ENCODE data around the gene CSF2. TPM values are rescaled to one million over a fixed set of nuclear protein-coding genes. Genes with fewer than 3 reads are reported as not detected.

The CSF2 gene
- total RNA-seq (2014; rRNA removed; shearing (Covaris generic)) (not detected in 2 replicates), total RNA-seq (2022) (not detected in 2 replicates), Bru-seq, nascent RNA (not detected), BruChase-seq, experiment 1, labeled RNA remaining after a 6-hour chase (not detected), BruChase-seq, experiment 2, labeled RNA remaining after a 2-hour chase (not detected)
- long read RNA-seq = 0 reads

- Histone ChIP-seq H3K4me3 (ENCODE audit: low read depth, low read length, poor library complexity, severe bottlenecking) (no peak within 1 kb of the TSS), H3K9me2 (ENCODE audit: insufficient read depth, low read length) (no peaks in the 10 kb centered on the region), H3K9me3 (ENCODE audit: low read length) (no peaks in the 10 kb centered on the region), H3K4me1 (ENCODE audit: insufficient read depth, low read length, poor library complexity, severe bottlenecking) (no peaks in the 10 kb centered on the region), H3K79me2 (ENCODE audit: insufficient read depth, low read depth, low read length) (no peaks in the 10 kb centered on the region), H3K36me3 (ENCODE audit: insufficient read depth, low read length) (no peaks in the 10 kb centered on the region), H4K20me1 (ENCODE audit: insufficient read depth, low read length) (no peaks in the 10 kb centered on the region), H2AFZ (ENCODE audit: low read length) (no peak within 1 kb of the TSS), H3K27ac (ENCODE audit: low read depth, low read length, poor library complexity, severe bottlenecking) (no peak within 1 kb of the TSS), H3K4me2 (ENCODE audit: low read length) (no peak within 1 kb of the TSS)
- TF ChIP-seq EZH2phosphoT487 (IDR thresholded peaks at IDR 0.05; ENCODE audit: borderline replicate concordance, low read depth, low read length) = no peak
- no peak for TF ChIP-seq CTCF (conservative IDR thresholded peaks at IDR 0.05; ENCODE audit: low read length)
- DNase-seq (ENCODE audit: low spot score) = no peak
- no TSS peak for BruUV-seq (replicated peaks)
- intact Hi-C loops (cut with micrococcal nuclease; ENCODE audit: unreplicated experiment) = no loop called here
- ChIA-PET CTCF (ENCODE audit: unreplicated experiment) (no interaction called here), POLR2A (interaction anchor here (1.6 kb wide), 1 partner anchor 29 kb away, joined by 5 read pairs; no protein-coding TSS in a partner anchor)
Observed at GRCh38 chr5:132073231-132074013, at the start of gene CSF2. Gene CSF2, plus strand, starts transcription at chr5:132073789. Its CDS starts 35 bp downstream, at chr5:132073824.

DNA sequence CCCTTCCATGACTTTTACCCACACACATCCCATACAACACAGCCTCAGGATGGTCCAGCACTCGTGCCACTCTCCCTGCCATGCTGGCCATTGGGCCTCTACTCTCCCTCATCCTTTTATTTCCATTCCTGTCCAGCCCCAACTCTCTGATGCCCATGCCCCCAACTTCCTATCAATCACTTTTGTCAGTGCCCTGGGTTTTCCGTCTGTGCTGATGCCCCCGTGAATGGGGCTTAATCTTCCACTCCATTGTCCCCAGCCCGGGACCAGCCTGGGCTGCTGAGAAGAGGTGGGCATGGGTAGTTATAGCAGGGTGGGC lies 49.5 kb upstream of the CSF2 start:
- H3K9me2 ChIP-seq (ENCODE audit: insufficient read depth, low read length) = no peaks in the 10 kb centered on the region
- TF ChIP-seq EZH2phosphoT487 (IDR thresholded peaks at IDR 0.05; ENCODE audit: borderline replicate concordance, low read depth, low read length) (no peak), CTCF (conservative IDR thresholded peaks at IDR 0.05; ENCODE audit: low read length) (no peak)
- CTCF ChIA-PET (ENCODE audit: unreplicated experiment) = no interaction called here
- no peaks in the 10 kb centered on the region for H3K9me3 ChIP-seq (ENCODE audit: low read length)
- intact Hi-C loops (cut with micrococcal nuclease; ENCODE audit: unreplicated experiment) = no loop called here
- DNase-seq (ENCODE audit: low spot score) = no peak
- no peaks in the 10 kb centered on the region for H3K4me1 ChIP-seq (ENCODE audit: insufficient read depth, low read length, poor library complexity, severe bottlenecking)
- no peak overlapping the region for H2AFZ ChIP-seq (ENCODE audit: low read length)
- POLR2A ChIA-PET = no interaction called here
- BruUV-seq (replicated peaks) = no TSS peak
- no peaks in the 10 kb centered on the region for H4K20me1 ChIP-seq (ENCODE audit: insufficient read depth, low read length)
- no peak overlapping the region for H3K4me2 ChIP-seq (ENCODE audit: low read length)
- no peak overlapping the region for H3K4me3 ChIP-seq (ENCODE audit: low read depth, low read length, poor library complexity, severe bottlenecking)
- no peaks in the 10 kb centered on the region for H3K36me3 ChIP-seq (ENCODE audit: insufficient read depth, low read length)
- H3K79me2 ChIP-seq (ENCODE audit: insufficient read depth, low read depth, low read length) = no peaks in the 10 kb centered on the region
- no peak overlapping the region for H3K27ac ChIP-seq (ENCODE audit: low read depth, low read length, poor library complexity, severe bottlenecking)

GRCh38 chr5:132024789-132025402 lies 48.7 kb upstream of the CSF2 start:
- Histone ChIP-seq H3K27ac (ENCODE audit: low read depth, low read length, poor library complexity, severe bottlenecking) (no peak overlapping the region), H3K9me3 (ENCODE audit: low read length) (no peaks in the 10 kb centered on the region), H3K4me3 (ENCODE audit: low read depth, low read length, poor library complexity, severe bottlenecking) (no peak overlapping the region), H2AFZ (ENCODE audit: low read length) (no peak overlapping the region), H3K79me2 (ENCODE audit: insufficient read depth, low read depth, low read length) (no peaks in the 10 kb centered on the region), H3K4me1 (ENCODE audit: insufficient read depth, low read length, poor library complexity, severe bottlenecking) (no peaks in the 10 kb centered on the region), H3K4me2 (ENCODE audit: low read length) (no peak overlapping the region), H3K36me3 (ENCODE audit: insufficient read depth, low read length) (no peaks in the 10 kb centered on the region), H3K9me2 (ENCODE audit: insufficient read depth, low read length) (no peaks in the 10 kb centered on the region), H4K20me1 (ENCODE audit: insufficient read depth, low read length) (no peaks in the 10 kb centered on the region)
- ChIA-PET CTCF (ENCODE audit: unreplicated experiment) (no interaction called here), POLR2A (no interaction called here)
- TF ChIP-seq CTCF (conservative IDR thresholded peaks at IDR 0.05; ENCODE audit: low read length) (no peak), EZH2phosphoT487 (IDR thresholded peaks at IDR 0.05; ENCODE audit: borderline replicate concordance, low read depth, low read length) (no peak)
- no peak for DNase-seq (ENCODE audit: low spot score)
- no TSS peak for BruUV-seq (replicated peaks)
- intact Hi-C loops (cut with micrococcal nuclease; ENCODE audit: unreplicated experiment) = no loop called here

Measured in OCI-LY7 (cell line).